GM12878 (cell line): ENCODE data around the gene SMG6. TPM values are rescaled to one million over a fixed set of nuclear protein-coding genes. Genes with fewer than 3 reads are reported as not detected.

Experiments
- BACH1 ChIP-seq: fragments of 450-650 bp; IDR thresholded peaks from 2 replicates; pipeline ENCODE4 v1.6.1; 2017; ENCODE audit warnings: mild to moderate bottlenecking, borderline replicate concordance
- BCLAF1 ChIP-seq: fragments of 450-650 bp; IDR thresholded peaks from 2 replicates; pipeline ENCODE4 v1.6.1; 2017; ENCODE audit warnings: antibody characterized with exemption, mild to moderate bottlenecking, moderate library complexity
- CBX3 ChIP-seq: fragments of 200-600 bp; sonication (generic); IDR thresholded peaks from 2 replicates; pipeline ENCODE4 v1.6.1; 2016; ENCODE audit warnings: low read depth, borderline replicate concordance
- DPF2 ChIP-seq: fragments of 450-650 bp; IDR thresholded peaks from 2 replicates; pipeline ENCODE4 v1.6.1; 2017; ENCODE audit warnings: mild to moderate bottlenecking
- EED ChIP-seq: sonication (generic); IDR thresholded peaks from 2 replicates; pipeline ENCODE4 v1.6.1; 2016; ENCODE audit warnings: antibody characterized with exemption, low read depth
- FOXK2 ChIP-seq: fragments of 450-650 bp; IDR thresholded peaks from 2 replicates; pipeline ENCODE4 v1.6.1; 2017; ENCODE audit warnings: mild to moderate bottlenecking, moderate library complexity
- HDAC2 ChIP-seq: fragments of 200-600 bp; sonication (generic); IDR thresholded peaks from 2 replicates; pipeline ENCODE4 v1.6.1; 2017
- LARP7 ChIP-seq: fragments of 450-650 bp; IDR thresholded peaks from 2 replicates; pipeline ENCODE4 v1.6.1; 2017; ENCODE audit warnings: mild to moderate bottlenecking
- MXI1 ChIP-seq: fragments of 150-350 bp; IDR thresholded peaks from 2 replicates; pipeline ENCODE4 v1.6.1; 2011; ENCODE audit warnings: low read depth, mild to moderate bottlenecking, inconsistent platforms, low read length, improper control_type of control experiment
- NFXL1 ChIP-seq: fragments of 450-650 bp; IDR thresholded peaks from 2 replicates; pipeline ENCODE4 v1.6.1; 2017; ENCODE audit warnings: antibody characterized with exemption, mild to moderate bottlenecking, borderline replicate concordance
- PBX3 ChIP-seq: IDR thresholded peaks from 2 replicates; pipeline ENCODE4 v1.6.1; 2011; ENCODE audit warnings: mild to moderate bottlenecking, low read depth, low read length, moderate library complexity; ENCODE audit not compliant: insufficient replicate concordance
- PML ChIP-seq: IDR thresholded peaks from 2 replicates; pipeline ENCODE4 v1.6.1; 2012; ENCODE audit warnings: low read length, inconsistent platforms
- POLR2A ChIP-seq: IDR thresholded peaks from 2 replicates; pipeline ENCODE4 v1.6.1; 2011; ENCODE audit warnings: low read depth, mild to moderate bottlenecking, low read length
- RELB ChIP-seq: fragments of 450-650 bp; IDR thresholded peaks from 2 replicates; pipeline ENCODE4 v1.6.1; 2017; ENCODE audit warnings: low read depth, mild to moderate bottlenecking, moderate library complexity
- YY1 ChIP-seq: IDR thresholded peaks from 2 replicates; pipeline ENCODE4 v1.6.1; 2011; ENCODE audit warnings: low read depth, mild to moderate bottlenecking, low read length
- ZNF24 ChIP-seq: fragments of 450-650 bp; IDR thresholded peaks from 2 replicates; pipeline ENCODE4 v1.6.1; 2017; ENCODE audit warnings: antibody characterized with exemption, mild to moderate bottlenecking
- ZSCAN29 ChIP-seq: fragments of 450-650 bp; IDR thresholded peaks from 2 replicates; pipeline ENCODE4 v1.6.1; 2017; ENCODE audit warnings: mild to moderate bottlenecking, moderate library complexity
- ZZZ3 ChIP-seq: IDR thresholded peaks from 2 replicates; pipeline ENCODE4 v1.6.1; 2011; ENCODE audit warnings: low read depth; ENCODE audit not compliant: control insufficient read depth, insufficient read length
- polyA plus RNA-seq, 11 experiments: library from polyadenylated mRNA; depleted of rRNA in 4 of 11; unstranded in 6 of 11; stranded (reverse) in 5 of 11; fragments of >200 nt; fragmentation: Nextera tagmentation in 4 of 11; fragmentation: Illumina TruSeq in 1 of 11; extraction: Ambion mirVana in 4 of 11; extraction: Trizol in 1 of 11; gene quantifications; 1 replicate in 1 of 11; 2 replicates in 10 of 11; pipeline versions ENCODE4 v1.2.1 to v1.2.3, GENCODE V29; 2011 to 2016; ENCODE audit warnings: inconsistent platforms in 2 of 11, missing spikeins in 2 of 11, low read depth in 1 of 11
- total RNA-seq, 4 experiments: library from RNA; depleted of rRNA in 3 of 4; stranded (reverse); fragments of >200 nt in 3 of 4; fragmentation: Illumina TruSeq in 1 of 4; extraction: Trizol in 1 of 4; gene quantifications; 2 replicates each; pipeline versions ENCODE4 v1.2.1 to v1.2.3, GENCODE V29; 2013 to 2021
- TF ChIP-seq, protein P1 (sequence below): fragments of 450-650 bp; IDR thresholded peaks from 2 replicates; pipeline ENCODE4 v1.6.1; 2017; ENCODE audit warnings: mild to moderate bottlenecking, moderate library complexity
- TF ChIP-seq, protein P2 (sequence below): fragments of 450-650 bp; IDR thresholded peaks from 2 replicates; pipeline ENCODE4 v1.6.1; 2017; ENCODE audit warnings: mild to moderate bottlenecking

The SMG6 gene
- total and polyA plus RNA-seq, 10 of the 15 experiments (the other 5 are each of a cell fraction or from before 2014, with no cell fraction given), result 0.58 to 28.7 (median 15.7) TPM

DNA sequence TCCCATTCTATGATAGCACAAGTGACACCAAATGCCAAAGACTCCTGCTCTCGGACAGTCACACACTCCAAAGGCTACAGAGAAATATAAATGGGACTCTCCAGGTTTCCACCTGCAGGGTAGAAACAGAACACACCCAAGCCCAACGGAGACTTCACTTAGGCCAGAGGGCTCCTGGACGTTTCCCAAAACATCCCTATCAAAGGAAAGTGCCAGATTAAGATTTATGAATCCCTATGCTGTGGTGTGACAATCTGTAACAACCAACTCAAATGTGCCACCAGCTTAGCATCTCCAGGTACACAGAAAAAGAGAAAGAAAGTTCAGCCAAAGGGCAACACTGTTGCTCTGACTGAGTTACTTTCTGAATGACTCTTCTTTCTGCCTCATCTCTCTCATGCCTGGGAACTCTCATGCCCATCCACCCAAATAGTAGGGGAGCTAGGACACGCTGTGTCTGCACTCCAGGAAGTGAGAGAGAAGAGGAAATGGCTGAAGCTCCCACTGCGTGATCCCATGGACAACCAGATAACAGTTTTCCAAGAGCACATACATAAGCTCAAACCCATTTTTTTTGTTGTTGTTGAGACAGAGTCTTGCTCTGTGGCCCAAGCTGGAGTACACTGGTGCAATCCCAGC is 49.7 kb downstream of the SMG6 start (continued):
- TF ChIP-seq NFXL1, result no peak
- TF ChIP-seq DPF2, result peak; percentile 96
- TF ChIP-seq, protein P1, sequence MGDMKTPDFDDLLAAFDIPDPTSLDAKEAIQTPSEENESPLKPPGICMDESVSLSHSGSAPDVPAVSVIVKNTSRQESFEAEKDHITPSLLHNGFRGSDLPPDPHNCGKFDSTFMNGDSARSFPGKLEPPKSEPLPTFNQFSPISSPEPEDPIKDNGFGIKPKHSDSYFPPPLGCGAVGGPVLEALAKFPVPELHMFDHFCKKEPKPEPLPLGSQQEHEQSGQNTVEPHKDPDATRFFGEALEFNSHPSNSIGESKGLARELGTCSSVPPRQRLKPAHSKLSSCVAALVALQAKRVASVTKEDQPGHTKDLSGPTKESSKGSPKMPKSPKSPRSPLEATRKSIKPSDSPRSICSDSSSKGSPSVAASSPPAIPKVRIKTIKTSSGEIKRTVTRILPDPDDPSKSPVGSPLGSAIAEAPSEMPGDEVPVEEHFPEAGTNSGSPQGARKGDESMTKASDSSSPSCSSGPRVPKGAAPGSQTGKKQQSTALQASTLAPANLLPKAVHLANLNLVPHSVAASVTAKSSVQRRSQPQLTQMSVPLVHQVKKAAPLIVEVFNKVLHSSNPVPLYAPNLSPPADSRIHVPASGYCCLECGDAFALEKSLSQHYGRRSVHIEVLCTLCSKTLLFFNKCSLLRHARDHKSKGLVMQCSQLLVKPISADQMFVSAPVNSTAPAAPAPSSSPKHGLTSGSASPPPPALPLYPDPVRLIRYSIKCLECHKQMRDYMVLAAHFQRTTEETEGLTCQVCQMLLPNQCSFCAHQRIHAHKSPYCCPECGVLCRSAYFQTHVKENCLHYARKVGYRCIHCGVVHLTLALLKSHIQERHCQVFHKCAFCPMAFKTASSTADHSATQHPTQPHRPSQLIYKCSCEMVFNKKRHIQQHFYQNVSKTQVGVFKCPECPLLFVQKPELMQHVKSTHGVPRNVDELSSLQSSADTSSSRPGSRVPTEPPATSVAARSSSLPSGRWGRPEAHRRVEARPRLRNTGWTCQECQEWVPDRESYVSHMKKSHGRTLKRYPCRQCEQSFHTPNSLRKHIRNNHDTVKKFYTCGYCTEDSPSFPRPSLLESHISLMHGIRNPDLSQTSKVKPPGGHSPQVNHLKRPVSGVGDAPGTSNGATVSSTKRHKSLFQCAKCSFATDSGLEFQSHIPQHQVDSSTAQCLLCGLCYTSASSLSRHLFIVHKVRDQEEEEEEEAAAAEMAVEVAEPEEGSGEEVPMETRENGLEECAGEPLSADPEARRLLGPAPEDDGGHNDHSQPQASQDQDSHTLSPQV, result peak; percentile 92
- TF ChIP-seq HDAC2, result no peak
- peak; percentile 75; the same call in 1 of the 2 replicates for TF ChIP-seq BACH1
- TF ChIP-seq LARP7, result no peak
- peak; percentile 60 for TF ChIP-seq PML
- peak; percentile 71; the same call in 1 of the 2 replicates for TF ChIP-seq MXI1
- peak; percentile 37; the same call in 1 of the 2 replicates for TF ChIP-seq POLR2A
- no peak for TF ChIP-seq FOXK2
- peak; percentile 55; the same call in 1 of the 2 replicates for TF ChIP-seq YY1
- TF ChIP-seq ZZZ3, result no peak
- TF ChIP-seq RELB, result peak; percentile 95
- TF ChIP-seq EED, result peak; percentile 99
- TF ChIP-seq ZSCAN29, result no peak
- no peak for TF ChIP-seq BCLAF1
- no peak for TF ChIP-seq PBX3
- TF ChIP-seq CBX3, result no peak
- TF ChIP-seq, protein P2, sequence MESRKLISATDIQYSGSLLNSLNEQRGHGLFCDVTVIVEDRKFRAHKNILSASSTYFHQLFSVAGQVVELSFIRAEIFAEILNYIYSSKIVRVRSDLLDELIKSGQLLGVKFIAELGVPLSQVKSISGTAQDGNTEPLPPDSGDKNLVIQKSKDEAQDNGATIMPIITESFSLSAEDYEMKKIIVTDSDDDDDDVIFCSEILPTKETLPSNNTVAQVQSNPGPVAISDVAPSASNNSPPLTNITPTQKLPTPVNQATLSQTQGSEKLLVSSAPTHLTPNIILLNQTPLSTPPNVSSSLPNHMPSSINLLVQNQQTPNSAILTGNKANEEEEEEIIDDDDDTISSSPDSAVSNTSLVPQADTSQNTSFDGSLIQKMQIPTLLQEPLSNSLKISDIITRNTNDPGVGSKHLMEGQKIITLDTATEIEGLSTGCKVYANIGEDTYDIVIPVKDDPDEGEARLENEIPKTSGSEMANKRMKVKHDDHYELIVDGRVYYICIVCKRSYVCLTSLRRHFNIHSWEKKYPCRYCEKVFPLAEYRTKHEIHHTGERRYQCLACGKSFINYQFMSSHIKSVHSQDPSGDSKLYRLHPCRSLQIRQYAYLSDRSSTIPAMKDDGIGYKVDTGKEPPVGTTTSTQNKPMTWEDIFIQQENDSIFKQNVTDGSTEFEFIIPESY, result no peak
- peak; percentile 67 for TF ChIP-seq ZNF24
